ENCODE measurements around the gene AP3S2.

- TF ChIP-seq POLR2A (IDR thresholded peaks at IDR 0.05): no peak
- TF ChIP-seq, protein P1, sequence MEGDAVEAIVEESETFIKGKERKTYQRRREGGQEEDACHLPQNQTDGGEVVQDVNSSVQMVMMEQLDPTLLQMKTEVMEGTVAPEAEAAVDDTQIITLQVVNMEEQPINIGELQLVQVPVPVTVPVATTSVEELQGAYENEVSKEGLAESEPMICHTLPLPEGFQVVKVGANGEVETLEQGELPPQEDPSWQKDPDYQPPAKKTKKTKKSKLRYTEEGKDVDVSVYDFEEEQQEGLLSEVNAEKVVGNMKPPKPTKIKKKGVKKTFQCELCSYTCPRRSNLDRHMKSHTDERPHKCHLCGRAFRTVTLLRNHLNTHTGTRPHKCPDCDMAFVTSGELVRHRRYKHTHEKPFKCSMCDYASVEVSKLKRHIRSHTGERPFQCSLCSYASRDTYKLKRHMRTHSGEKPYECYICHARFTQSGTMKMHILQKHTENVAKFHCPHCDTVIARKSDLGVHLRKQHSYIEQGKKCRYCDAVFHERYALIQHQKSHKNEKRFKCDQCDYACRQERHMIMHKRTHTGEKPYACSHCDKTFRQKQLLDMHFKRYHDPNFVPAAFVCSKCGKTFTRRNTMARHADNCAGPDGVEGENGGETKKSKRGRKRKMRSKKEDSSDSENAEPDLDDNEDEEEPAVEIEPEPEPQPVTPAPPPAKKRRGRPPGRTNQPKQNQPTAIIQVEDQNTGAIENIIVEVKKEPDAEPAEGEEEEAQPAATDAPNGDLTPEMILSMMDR (IDR thresholded peaks at IDR 0.05): no peak
Observed at GRCh38 chr15:89799011-89799911, 94.5 kb downstream of the AP3S2 start.
